K562 (cell line): Measurements from ENCODE around the gene GCDH. TPM values are rescaled to one million over a fixed set of nuclear protein-coding genes. Genes with fewer than 3 reads are reported as not detected.
A peak's percentile ranks its signal among the peaks of the same experiment; 100 is the strongest.

Source experiments
- CBX1 ChIP-seq: sonication (generic); IDR thresholded peaks from 2 replicates; pipeline ENCODE4 v1.6.1; 2016; ENCODE audit warnings: antibody characterized with exemption, low read depth, mild to moderate bottlenecking
- DDX20 ChIP-seq: fragments of 450-650 bp; IDR thresholded peaks from 2 replicates; pipeline ENCODE4 v1.6.1; 2016; ENCODE audit warnings: missing genetic modification characterization, low read depth, mild to moderate bottlenecking, missing compliant biosample characterization, moderate library complexity
- EP300 ChIP-seq: IDR thresholded peaks from 2 replicates; pipeline ENCODE4 v1.6.1; 2012; ENCODE audit warnings: low read length, improper control_type of control experiment
- HLTF ChIP-seq: fragments of 450-650 bp; IDR thresholded peaks from 2 replicates; pipeline ENCODE4 v1.6.1; 2016
- KLF13 ChIP-seq: fragments of 450-650 bp; IDR thresholded peaks from 2 replicates; pipeline ENCODE4 v1.6.1; 2016; ENCODE audit warnings: missing genetic modification characterization, low read depth, mild to moderate bottlenecking, missing compliant biosample characterization, moderate library complexity, borderline replicate concordance
- MTA1 ChIP-seq: fragments of 450-650 bp; IDR thresholded peaks from 2 replicates; pipeline ENCODE4 v1.6.1; 2017; ENCODE audit warnings: borderline replicate concordance
- MTA2 ChIP-seq: fragments of 450-650 bp; IDR thresholded peaks from 2 replicates; pipeline ENCODE4 v1.6.1; 2016; ENCODE audit warnings: low read depth
- MYC ChIP-seq, 2 experiments: fragments of 250-450 bp in 1 of 2; sonication (Bioruptor Pico) in 1 of 2; IDR thresholded peaks; 2 replicates each; pipeline versions ENCODE4 v1.5.1 to v1.6.1; 2012 to 2021; ENCODE audit warnings: low read depth in 2 of 2, borderline replicate concordance in 1 of 2, improper control_type of control experiment in 1 of 2, low read length in 1 of 2, mild to moderate bottlenecking in 1 of 2, moderate library complexity in 1 of 2
- NCOA1 ChIP-seq: fragments of 450-650 bp; IDR thresholded peaks from 2 replicates; pipeline ENCODE4 v1.6.1; 2016; ENCODE audit warnings: low read depth
- NONO ChIP-seq, 2 experiments: fragments of 200-400 bp in 1 of 2; fragments of 450-650 bp in 1 of 2; formaldehyde crosslinking in 1 of 2; IDR thresholded peaks; 2 replicates each; pipeline ENCODE4 v1.6.1; 2017; ENCODE audit warnings: low read depth in 2 of 2, mild to moderate bottlenecking in 2 of 2, moderate library complexity in 2 of 2, low read length in 1 of 2
- NR1H2 ChIP-seq: sonication (generic); formaldehyde crosslinking; IDR thresholded peaks from 2 replicates; pipeline ENCODE4 v1.4.0; 2020; ENCODE audit warnings: mild to moderate bottlenecking, missing genetic modification reagents
- POLR3A ChIP-seq: IDR thresholded peaks from 2 replicates; pipeline ENCODE4 v1.6.1; 2011; ENCODE audit warnings: borderline replicate concordance, mild to moderate bottlenecking, moderate library complexity; ENCODE audit not compliant: insufficient read length, insufficient read depth; ENCODE audit errors: extremely low read depth
- PRPF4 ChIP-seq: fragments of 200-400 bp; formaldehyde crosslinking; IDR thresholded peaks from one replicate; pipeline ENCODE4 v1.6.1; 2017; ENCODE audit warnings: low read length, low read depth, mild to moderate bottlenecking; ENCODE audit not compliant: insufficient read depth, poor library complexity, severe bottlenecking
- PTRF ChIP-seq: fragments of 450-650 bp; IDR thresholded peaks from 2 replicates; pipeline ENCODE4 v1.6.1; 2016; ENCODE audit warnings: mild to moderate bottlenecking, missing genetic modification characterization, missing compliant biosample characterization
- RBFOX2 ChIP-seq: fragments of 200-400 bp; formaldehyde crosslinking; IDR thresholded peaks from 2 replicates; pipeline ENCODE4 v1.6.1; 2017; ENCODE audit warnings: low read depth, mild to moderate bottlenecking, low read length, moderate library complexity
- RBM14 ChIP-seq: fragments of 200-400 bp; formaldehyde crosslinking; IDR thresholded peaks from 2 replicates; pipeline ENCODE4 v1.6.1; 2018; ENCODE audit warnings: low read depth, mild to moderate bottlenecking, low read length, moderate library complexity, borderline replicate concordance; ENCODE audit not compliant: insufficient read depth
- SAFB2 ChIP-seq: fragments of 200-400 bp; formaldehyde crosslinking; IDR thresholded peaks from 2 replicates; pipeline ENCODE4 v1.6.1; 2018; ENCODE audit warnings: borderline replicate concordance, low read length, low read depth, moderate library complexity; ENCODE audit not compliant: severe bottlenecking
- SRSF1 ChIP-seq: fragments of 200-400 bp; formaldehyde crosslinking; IDR thresholded peaks from 2 replicates; pipeline ENCODE4 v1.6.1; 2017; ENCODE audit warnings: mild to moderate bottlenecking, low read depth, low read length, moderate library complexity
- ZBTB7A ChIP-seq: IDR thresholded peaks from 2 replicates; pipeline ENCODE4 v1.6.1; 2011; ENCODE audit warnings: low read depth, mild to moderate bottlenecking, low read length, moderate library complexity, borderline replicate concordance; ENCODE audit not compliant: control insufficient read depth
- ZNF175 ChIP-seq: fragments of 200-800 bp; sonication (Bioruptor generic); IDR thresholded peaks from 2 replicates; pipeline ENCODE4 v1.6.1; 2016; ENCODE audit warnings: low read depth, mild to moderate bottlenecking, missing genetic modification characterization, missing compliant biosample characterization
- polyA plus RNA-seq, 8 experiments: library from polyadenylated mRNA; depleted of rRNA in 4 of 8; stranded (reverse) in 5 of 8; unstranded in 3 of 8; fragments of >200 nt; fragmentation: Nextera tagmentation in 2 of 8; fragmentation: Illumina TruSeq in 1 of 8; extraction: Ambion mirVana in 2 of 8; extraction: Trizol in 1 of 8; gene quantifications; 2 replicates each; pipeline versions ENCODE4 v1.2.1 to v1.2.3, GENCODE V29; 2011 to 2014; ENCODE audit warnings: inconsistent platforms in 1 of 8, missing spikeins in 1 of 8
- total RNA-seq, 7 experiments: library from RNA; depleted of rRNA in 6 of 7; stranded (reverse); fragments of >200 nt in 6 of 7; fragmentation: Illumina TruSeq in 2 of 7; extraction: Trizol in 2 of 7; gene quantifications; 2 replicates each; pipeline versions ENCODE4 v1.2.1 to v1.2.3, GENCODE V29; 2011 to 2021; ENCODE audit warnings: low replicate concordance in 1 of 7
- TF ChIP-seq, protein P1 (sequence below), 2 experiments: fragments of 450-650 bp; IDR thresholded peaks; 2 replicates each; pipeline ENCODE4 v1.6.1; 2018; ENCODE audit warnings: mild to moderate bottlenecking in 2 of 2, low read depth in 1 of 2; ENCODE audit not compliant: partially characterized antibody in 2 of 2
- TF ChIP-seq, protein P2 (sequence below): sonication (generic); IDR thresholded peaks from 2 replicates; pipeline ENCODE4 v1.6.1; 2016

The GCDH gene
- total and polyA plus RNA-seq, 9 of the 15 experiments (the other 6 are each of a cell fraction or from before 2014, with no cell fraction given): 2.9 to 50.8 (median 19.1) TPM

DNA sequence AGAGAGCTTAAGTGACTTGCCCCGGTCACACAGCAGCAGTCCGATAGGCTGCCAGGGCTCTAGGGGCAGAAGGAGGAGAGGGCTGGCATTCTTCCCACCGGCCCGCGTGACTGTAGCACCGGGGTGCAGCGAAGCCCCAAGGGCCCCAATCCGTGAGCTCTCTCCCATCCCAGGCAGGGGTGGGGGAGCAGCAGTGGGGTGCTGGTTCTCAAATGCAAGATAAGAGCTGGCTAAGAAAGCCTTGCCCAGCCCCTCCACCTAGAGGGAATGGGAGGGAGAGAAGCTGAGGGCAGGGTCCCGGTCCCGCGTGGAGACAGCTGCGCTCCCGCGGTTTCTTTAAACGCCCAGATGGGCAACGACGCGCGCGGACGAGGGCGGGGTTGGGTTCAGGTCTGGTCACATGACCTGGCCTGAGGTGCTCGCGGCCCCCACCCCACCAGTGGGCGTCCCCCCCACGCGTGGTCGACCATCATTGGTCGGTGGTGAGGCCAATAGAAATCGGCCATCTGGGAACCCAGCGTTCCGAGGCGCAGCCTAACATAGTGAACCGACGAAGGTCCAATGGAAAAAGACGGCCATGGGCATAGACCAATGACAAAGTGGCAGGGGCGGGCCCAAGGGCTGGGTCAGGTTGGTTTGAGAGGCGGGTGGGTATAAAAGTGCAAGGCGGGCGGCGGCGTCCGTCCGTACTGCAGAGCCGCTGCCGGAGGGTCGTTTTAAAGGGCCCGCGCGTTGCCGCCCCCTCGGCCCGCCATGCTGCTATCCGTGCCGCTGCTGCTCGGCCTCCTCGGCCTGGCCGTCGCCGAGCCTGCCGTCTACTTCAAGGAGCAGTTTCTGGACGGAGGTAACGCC is 47.2 kb downstream of the GCDH start, which contains the start of gene CALR (continued):
- TF ChIP-seq MYC (IDR thresholded peaks at IDR 0.05; ENCODE audit: low read depth, low read length) (peak; percentile 38), MYC (CRISPR knock-in tag; IDR thresholded peaks at IDR 0.05; ENCODE audit: borderline replicate concordance, low read depth) (peak; percentile 15; the same call in 1 of the 2 replicates), KLF13 (peak; percentile 90; the same call in 1 of the 2 replicates), SRSF1 (no peak), PRPF4 (peak; percentile 98), MTA2 (peak; percentile 82), ZBTB7A (peak; percentile 78), NCOA1 (no peak), DDX20 (no peak), MTA1 (peak; percentile 96), SAFB2 (no peak), HLTF (peak; percentile 67; the same call in 1 of the 2 replicates), PTRF (no peak), CBX1 (peak; percentile 53; the same call in 1 of the 2 replicates), RBM14 (peak; percentile 64; the same call in 1 of the 2 replicates), NONO (IDR thresholded peaks at IDR 0.05; ENCODE audit: low read depth in 2 of 2, low read length in 1 of 2) (peak; percentile 82 to 99), EP300 (no peak), POLR3A (no peak), RBFOX2 (peak; percentile 100), ZNF175 (no peak; the same call in 1 of the 2 replicates), NR1H2 (CRISPR knock-in tag) (no peak)
- TF ChIP-seq, protein P1, sequence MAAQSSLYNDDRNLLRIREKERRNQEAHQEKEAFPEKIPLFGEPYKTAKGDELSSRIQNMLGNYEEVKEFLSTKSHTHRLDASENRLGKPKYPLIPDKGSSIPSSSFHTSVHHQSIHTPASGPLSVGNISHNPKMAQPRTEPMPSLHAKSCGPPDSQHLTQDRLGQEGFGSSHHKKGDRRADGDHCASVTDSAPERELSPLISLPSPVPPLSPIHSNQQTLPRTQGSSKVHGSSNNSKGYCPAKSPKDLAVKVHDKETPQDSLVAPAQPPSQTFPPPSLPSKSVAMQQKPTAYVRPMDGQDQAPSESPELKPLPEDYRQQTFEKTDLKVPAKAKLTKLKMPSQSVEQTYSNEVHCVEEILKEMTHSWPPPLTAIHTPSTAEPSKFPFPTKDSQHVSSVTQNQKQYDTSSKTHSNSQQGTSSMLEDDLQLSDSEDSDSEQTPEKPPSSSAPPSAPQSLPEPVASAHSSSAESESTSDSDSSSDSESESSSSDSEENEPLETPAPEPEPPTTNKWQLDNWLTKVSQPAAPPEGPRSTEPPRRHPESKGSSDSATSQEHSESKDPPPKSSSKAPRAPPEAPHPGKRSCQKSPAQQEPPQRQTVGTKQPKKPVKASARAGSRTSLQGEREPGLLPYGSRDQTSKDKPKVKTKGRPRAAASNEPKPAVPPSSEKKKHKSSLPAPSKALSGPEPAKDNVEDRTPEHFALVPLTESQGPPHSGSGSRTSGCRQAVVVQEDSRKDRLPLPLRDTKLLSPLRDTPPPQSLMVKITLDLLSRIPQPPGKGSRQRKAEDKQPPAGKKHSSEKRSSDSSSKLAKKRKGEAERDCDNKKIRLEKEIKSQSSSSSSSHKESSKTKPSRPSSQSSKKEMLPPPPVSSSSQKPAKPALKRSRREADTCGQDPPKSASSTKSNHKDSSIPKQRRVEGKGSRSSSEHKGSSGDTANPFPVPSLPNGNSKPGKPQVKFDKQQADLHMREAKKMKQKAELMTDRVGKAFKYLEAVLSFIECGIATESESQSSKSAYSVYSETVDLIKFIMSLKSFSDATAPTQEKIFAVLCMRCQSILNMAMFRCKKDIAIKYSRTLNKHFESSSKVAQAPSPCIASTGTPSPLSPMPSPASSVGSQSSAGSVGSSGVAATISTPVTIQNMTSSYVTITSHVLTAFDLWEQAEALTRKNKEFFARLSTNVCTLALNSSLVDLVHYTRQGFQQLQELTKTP (IDR thresholded peaks at IDR 0.05; ENCODE audit: low read depth in 1 of 2, partially characterized antibody in 2 of 2): no peak
- TF ChIP-seq, protein P2, sequence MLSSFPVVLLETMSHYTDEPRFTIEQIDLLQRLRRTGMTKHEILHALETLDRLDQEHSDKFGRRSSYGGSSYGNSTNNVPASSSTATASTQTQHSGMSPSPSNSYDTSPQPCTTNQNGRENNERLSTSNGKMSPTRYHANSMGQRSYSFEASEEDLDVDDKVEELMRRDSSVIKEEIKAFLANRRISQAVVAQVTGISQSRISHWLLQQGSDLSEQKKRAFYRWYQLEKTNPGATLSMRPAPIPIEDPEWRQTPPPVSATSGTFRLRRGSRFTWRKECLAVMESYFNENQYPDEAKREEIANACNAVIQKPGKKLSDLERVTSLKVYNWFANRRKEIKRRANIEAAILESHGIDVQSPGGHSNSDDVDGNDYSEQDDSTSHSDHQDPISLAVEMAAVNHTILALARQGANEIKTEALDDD: no peak
